BLaER1 treated with 17β-estradiol and CSF1 and Interleukin-3, amounts not matched to agents 10 nM and 100 nM (cell line): ENCODE data around the gene ADAM12.
"Not testable (repeated sequence)": the region's sequence is repeated elsewhere in the genome, so short reads cannot be mapped to it uniquely, and the experiment has no call there.

Experiments
- H3K27ac ChIP-seq, 11 experiments: shearing (Covaris generic); formaldehyde crosslinking; 2 replicates each; pipeline ENCODE4 v1.8.1; 2022
- H3K27me3 ChIP-seq, 11 experiments: shearing (Covaris generic); formaldehyde crosslinking; 2 replicates each; pipeline ENCODE4 v1.8.1; 2022
- H3K36me3 ChIP-seq, 11 experiments: shearing (Covaris generic); formaldehyde crosslinking; 2 replicates each; pipeline ENCODE4 v1.8.1; 2022
- H3K4me1 ChIP-seq, 10 experiments: shearing (Covaris generic); formaldehyde crosslinking; 2 replicates each; pipeline ENCODE4 v1.8.1; 2022
- H3K4me2 ChIP-seq, 11 experiments: shearing (Covaris generic); formaldehyde crosslinking; 2 replicates each; pipeline ENCODE4 v1.8.1; 2022
- H3K4me3 ChIP-seq, 10 experiments: shearing (Covaris generic); formaldehyde crosslinking; 2 replicates each; pipeline ENCODE4 v1.8.1; 2022
- H3K9ac ChIP-seq, 11 experiments: shearing (Covaris generic); formaldehyde crosslinking; 2 replicates each; pipeline ENCODE4 v1.8.1; 2022
- H3K9me3 ChIP-seq, 11 experiments: shearing (Covaris generic); formaldehyde crosslinking; replicated peaks in 1 of 11; 2 replicates each; pipeline ENCODE4 v1.8.1; 2022
- H4K20me1 ChIP-seq, 11 experiments: shearing (Covaris generic); formaldehyde crosslinking; 2 replicates each; pipeline ENCODE4 v1.8.1; 2022
- Cebpa-rat ChIP-seq, 11 experiments: shearing (Covaris generic); IDR thresholded peaks; 2 replicates each; pipeline ENCODE4 v1.8.1; 2022

Gene ADAM12

GRCh38 chr10:126380352-126381076 lies 7.8 kb downstream of the ADAM12 start:
- Histone ChIP-seq H3K4me1 (no peaks in the 10 kb centered on the region), H4K20me1 (no peaks in the 10 kb centered on the region), H3K9ac (no peak overlapping the region), H3K36me3 (0 out of 22 replicates have a peak, but pooled peaks cover 0 to 3% (median 0%) of the 10 kb centered on the region in 11 experiments), H3K27ac (no peak overlapping the region), H3K9me3 (peaks cover 25 to 42% (median 30%) of the 10 kb centered on the region in 11 experiments), H3K4me2 (no peak overlapping the region), H3K27me3 (no peaks in the 10 kb centered on the region), H3K4me3 (no peak overlapping the region)
- no peak for TF ChIP-seq Cebpa-rat (IDR thresholded peaks at IDR 0.05)

- H4K20me1 ChIP-seq, H3K4me3 ChIP-seq, H3K27ac ChIP-seq, H3K27me3 ChIP-seq, H3K36me3 ChIP-seq, H3K4me2 ChIP-seq, H3K9ac ChIP-seq, H3K4me1 ChIP-seq: not testable (repeated sequence)
- H3K9me3 ChIP-seq = peaks cover 25 to 45% (median 33%) of the 10 kb centered on the region in 11 experiments
Observed at GRCh38 chr10:126379166-126379565, 9.1 kb downstream of the ADAM12 start.

- peaks cover 0 to 10% (median 5%) of the 10 kb centered on the region in 10 experiments; a peak in 10 of 20 replicates for H3K4me1 ChIP-seq
- H3K27ac ChIP-seq = no peak overlapping the region
- no peaks in the 10 kb centered on the region for H3K27me3 ChIP-seq
- no peak overlapping the region for H3K4me3 ChIP-seq
- H3K4me2 ChIP-seq = no peak overlapping the region
- H3K9ac ChIP-seq = no peak overlapping the region
- no peak for TF ChIP-seq Cebpa-rat (IDR thresholded peaks at IDR 0.05)
- peaks cover 11 to 31% (median 22%) of the 10 kb centered on the region in 11 experiments for H3K9me3 ChIP-seq
- no peaks in the 10 kb centered on the region for H4K20me1 ChIP-seq
- H3K36me3 ChIP-seq = no peaks in the 10 kb centered on the region
Observed at GRCh38 chr10:126376956-126377355, 11.3 kb downstream of the ADAM12 start.

DNA sequence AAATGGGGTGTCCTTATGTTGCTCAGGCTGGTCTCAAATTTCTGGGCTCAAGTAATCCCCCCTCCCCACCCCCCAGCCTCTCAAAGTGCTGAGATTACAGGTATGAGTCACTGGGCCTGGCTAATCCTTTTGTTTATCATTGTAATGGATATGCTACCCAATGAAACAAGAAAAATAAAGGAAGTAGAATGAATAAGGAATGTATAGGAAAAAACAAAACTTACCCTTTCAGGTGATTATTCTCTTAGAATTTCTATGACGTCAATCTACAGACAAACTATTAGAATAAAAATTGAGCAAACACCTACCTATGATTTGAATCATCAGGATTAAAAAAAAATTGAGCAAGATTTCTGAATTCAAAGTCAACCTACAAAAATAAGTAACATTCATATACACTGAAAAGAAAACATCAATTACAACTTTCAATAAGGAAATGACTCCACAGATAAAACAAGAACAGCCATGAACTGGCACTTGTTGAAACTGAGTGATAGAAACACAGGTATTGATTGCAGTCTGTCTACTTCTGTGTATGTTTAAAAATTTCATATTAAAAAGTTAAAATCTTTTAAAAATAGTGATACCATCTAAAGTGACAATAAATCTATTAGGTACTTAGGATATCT lies 12.2 kb downstream of the ADAM12 start:
- no peak for TF ChIP-seq Cebpa-rat (IDR thresholded peaks at IDR 0.05)
- Histone ChIP-seq H3K27me3 (no peaks in the 10 kb centered on the region), H4K20me1 (no peaks in the 10 kb centered on the region), H3K4me1 (peaks cover 0 to 10% (median 5%) of the 10 kb centered on the region in 10 experiments; a peak in 10 of 20 replicates), H3K9me3 (peaks cover 11 to 31% (median 22%) of the 10 kb centered on the region in 11 experiments), H3K4me2 (no peak overlapping the region), H3K27ac (no peak overlapping the region), H3K36me3 (no peaks in the 10 kb centered on the region), H3K4me3 (no peak overlapping the region), H3K9ac (no peak overlapping the region)

GRCh38 chr10:126375299-126375698 lies 13.0 kb downstream of the ADAM12 start:
- no peak overlapping the region for H3K4me2 ChIP-seq
- no peaks in the 10 kb centered on the region for H3K36me3 ChIP-seq
- no peak for TF ChIP-seq Cebpa-rat (IDR thresholded peaks at IDR 0.05)
- H3K9me3 ChIP-seq = peaks cover 11 to 31% (median 22%) of the 10 kb centered on the region in 11 experiments
- no peaks in the 10 kb centered on the region for H4K20me1 ChIP-seq
- peaks cover 0 to 10% (median 5%) of the 10 kb centered on the region in 10 experiments; a peak in 10 of 20 replicates for H3K4me1 ChIP-seq
- H3K27ac ChIP-seq = no peak overlapping the region
- no peak overlapping the region for H3K4me3 ChIP-seq
- H3K9ac ChIP-seq = no peak overlapping the region
- no peaks in the 10 kb centered on the region for H3K27me3 ChIP-seq

DNA sequence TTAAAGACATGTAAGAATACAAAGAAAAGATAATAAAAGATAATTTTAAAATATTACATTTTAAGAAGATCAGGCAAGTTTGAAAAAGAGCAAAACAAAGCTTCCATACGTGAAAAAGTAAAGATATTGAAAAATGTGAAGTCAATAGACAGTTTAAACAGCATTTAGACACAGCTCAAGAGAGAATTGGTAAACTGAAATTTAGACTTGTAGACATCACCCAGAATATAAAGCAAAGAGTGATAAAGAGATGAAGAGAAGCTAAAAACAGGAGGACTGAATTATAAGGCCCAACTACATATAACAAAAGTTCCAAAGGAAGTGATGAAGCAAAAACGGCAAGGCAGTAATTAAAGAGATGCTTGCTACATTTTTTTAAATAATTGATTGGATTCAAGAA lies 13.8 kb downstream of the ADAM12 start:
- H3K4me1 ChIP-seq = peaks cover 0 to 10% (median 5%) of the 10 kb centered on the region in 10 experiments; a peak in 10 of 20 replicates
- no peaks in the 10 kb centered on the region for H4K20me1 ChIP-seq
- no peak overlapping the region for H3K27ac ChIP-seq
- H3K4me3 ChIP-seq = no peak overlapping the region
- TF ChIP-seq Cebpa-rat (IDR thresholded peaks at IDR 0.05) = no peak
- no peak overlapping the region for H3K9ac ChIP-seq
- no peaks in the 10 kb centered on the region for H3K27me3 ChIP-seq
- peaks cover 11 to 31% (median 22%) of the 10 kb centered on the region in 11 experiments for H3K9me3 ChIP-seq
- H3K4me2 ChIP-seq = no peak overlapping the region
- no peaks in the 10 kb centered on the region for H3K36me3 ChIP-seq

GRCh38 chr10:126373972-126374371 lies 14.3 kb downstream of the ADAM12 start:
- Histone ChIP-seq H3K27ac (no peak overlapping the region), H3K4me3 (no peak overlapping the region), H3K9me3 (peaks cover 11 to 31% (median 22%) of the 10 kb centered on the region in 11 experiments), H3K36me3 (no peaks in the 10 kb centered on the region), H3K9ac (no peak overlapping the region), H4K20me1 (no peaks in the 10 kb centered on the region), H3K27me3 (no peaks in the 10 kb centered on the region), H3K4me1 (peaks cover 0 to 10% (median 5%) of the 10 kb centered on the region in 10 experiments; a peak in 10 of 20 replicates), H3K4me2 (peak overlapping the region in 7 of 11 experiments; percentile 23 to 63 (median 45); a peak in 12 of 22 replicates)
- TF ChIP-seq Cebpa-rat (IDR thresholded peaks at IDR 0.05) = peak in 2 of 11 experiments; percentile 27; a peak in 1 of 22 replicates

DNA sequence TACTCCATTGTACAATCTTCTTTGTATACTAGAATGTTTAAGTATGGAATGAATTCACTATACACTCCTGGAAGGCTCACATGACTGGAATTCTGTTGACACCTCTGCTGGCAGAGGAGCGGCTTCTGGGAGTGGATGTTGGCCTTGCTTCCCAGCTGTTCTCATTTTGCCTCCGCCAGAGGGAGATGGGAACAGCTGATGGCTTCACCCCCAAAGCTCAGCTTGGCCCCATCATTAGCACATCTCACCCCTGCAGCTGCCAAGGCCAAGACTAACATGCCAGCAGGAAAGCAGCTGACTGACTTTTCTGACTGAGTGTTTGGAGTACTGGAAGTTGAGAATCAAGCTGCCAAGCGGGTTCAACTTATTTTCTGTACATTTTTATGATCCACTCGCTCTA lies 15.1 kb downstream of the ADAM12 start:
- TF ChIP-seq Cebpa-rat (IDR thresholded peaks at IDR 0.05) = no peak
- Histone ChIP-seq H3K4me2 (peak overlapping the region in 3 of 11 experiments; percentile 36 to 56 (median 45); a peak in 4 of 22 replicates), H3K27me3 (no peaks in the 10 kb centered on the region), H3K27ac (no peak overlapping the region), H4K20me1 (no peaks in the 10 kb centered on the region), H3K36me3 (no peaks in the 10 kb centered on the region), H3K4me3 (no peak overlapping the region), H3K9ac (no peak overlapping the region), H3K4me1 (peaks cover 0 to 10% (median 5%) of the 10 kb centered on the region in 10 experiments; a peak in 10 of 20 replicates), H3K9me3 (peaks cover 11 to 31% (median 22%) of the 10 kb centered on the region in 11 experiments)

- no peak overlapping the region for H3K9ac ChIP-seq
- H3K9me3 ChIP-seq = peaks cover 7 to 28% (median 19%) of the 10 kb centered on the region in 11 experiments
- H3K27ac ChIP-seq = no peak overlapping the region
- H3K27me3 ChIP-seq = no peaks in the 10 kb centered on the region
- no peak overlapping the region for H3K4me2 ChIP-seq
- no peaks in the 10 kb centered on the region for H3K36me3 ChIP-seq
- H4K20me1 ChIP-seq = no peaks in the 10 kb centered on the region
- no peak overlapping the region for H3K4me3 ChIP-seq
- no peak for TF ChIP-seq Cebpa-rat (IDR thresholded peaks at IDR 0.05)
- H3K4me1 ChIP-seq = peaks cover 0 to 10% (median 5%) of the 10 kb centered on the region in 10 experiments; a peak in 10 of 20 replicates
Observed at GRCh38 chr10:126372396-126372795, 15.9 kb downstream of the ADAM12 start.
